Measurements from ENCODE around the gene VWF.

- no peak for TF ChIP-seq CTCF (conservative IDR thresholded peaks at IDR 0.05; ENCODE audit: low read depth in 2 of 2)
- TF ChIP-seq EZH2phosphoT487 (IDR thresholded peaks at IDR 0.05; ENCODE audit: unreplicated experiment) = no peak
- no peak for TF ChIP-seq POLR2AphosphoS5 (IDR thresholded peaks at IDR 0.05; ENCODE audit: low read depth)
- TF ChIP-seq JUNB (IDR thresholded peaks at IDR 0.05; ENCODE audit: unreplicated experiment) = no peak
- TF ChIP-seq EZH2 (IDR thresholded peaks at IDR 0.05; ENCODE audit: low read depth, unreplicated experiment) = no peak
- no peak for TF ChIP-seq CREB1 (CRISPR knock-in tag; IDR thresholded peaks at IDR 0.05; ENCODE audit: low read depth)
- no peak for TF ChIP-seq REST (IDR thresholded peaks at IDR 0.05; ENCODE audit: unreplicated experiment)
- TF ChIP-seq ZNF114 (CRISPR knock-in tag; IDR thresholded peaks at IDR 0.05) = no peak
- TF ChIP-seq STAT1 (IDR thresholded peaks at IDR 0.05; ENCODE audit: unreplicated experiment) = no peak
Measured at GRCh38 chr12:6053541-6053940, 70.9 kb downstream of the VWF start.
